IPS-NIHi7 (cell line): ENCODE results near the gene PEMT.
A peak's percentile ranks its signal among the peaks of the same experiment; 100 is the strongest.
"Not testable (repeated sequence)": the region's sequence is repeated elsewhere in the genome, so short reads cannot be mapped to it uniquely, and the experiment has no call there.

ENCODE experiments used
- DNase-seq: peaks from one replicate; pipeline ENCODE4 v3.0.0; 2012; ENCODE audit warnings: mixed read lengths; ENCODE audit errors: extremely low spot score

PEMT gene

DNA sequence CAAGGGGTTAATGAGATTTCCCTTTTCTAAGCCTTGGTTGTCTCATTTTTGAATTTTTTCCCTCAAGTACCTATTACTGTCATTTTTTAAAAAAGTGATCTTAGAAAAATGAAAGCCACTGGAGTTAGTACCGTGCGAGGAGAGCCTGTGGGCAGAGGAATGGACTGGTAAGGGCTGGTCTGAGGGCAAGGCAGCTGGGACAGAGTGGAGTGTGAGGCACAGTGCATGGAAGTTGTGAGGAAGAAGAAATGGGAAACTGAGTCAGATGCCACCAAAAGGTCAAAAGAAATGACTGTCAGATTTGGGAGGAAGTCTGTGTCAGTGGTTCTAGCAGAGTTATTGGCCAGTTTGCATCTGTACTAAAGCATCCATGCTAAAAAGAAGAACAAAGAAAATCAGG, 103.5 kb downstream of the PEMT start:
- no peak for DNase-seq

DNA sequence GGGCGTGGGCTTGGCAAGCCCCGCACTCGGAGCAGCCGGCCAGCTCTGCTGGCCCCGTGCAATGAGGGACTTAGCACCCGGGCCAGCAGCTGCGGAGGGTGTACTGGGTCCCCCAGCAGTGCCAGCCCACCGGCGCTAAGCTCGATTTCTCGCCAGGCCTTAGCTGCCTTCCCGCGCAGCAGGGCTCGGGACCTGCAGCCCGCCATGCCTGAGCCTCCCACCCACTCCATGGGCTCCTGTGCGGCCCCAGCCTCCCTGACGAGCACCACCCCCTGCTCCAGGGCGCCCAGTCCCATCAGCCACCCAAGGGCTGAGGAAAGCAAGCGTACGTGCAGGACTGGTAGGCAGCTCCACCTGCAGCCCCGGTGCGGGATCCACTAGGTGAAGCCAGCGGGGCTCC, 105.1 kb downstream of the PEMT start:
- not testable (repeated sequence) for DNase-seq

DNA sequence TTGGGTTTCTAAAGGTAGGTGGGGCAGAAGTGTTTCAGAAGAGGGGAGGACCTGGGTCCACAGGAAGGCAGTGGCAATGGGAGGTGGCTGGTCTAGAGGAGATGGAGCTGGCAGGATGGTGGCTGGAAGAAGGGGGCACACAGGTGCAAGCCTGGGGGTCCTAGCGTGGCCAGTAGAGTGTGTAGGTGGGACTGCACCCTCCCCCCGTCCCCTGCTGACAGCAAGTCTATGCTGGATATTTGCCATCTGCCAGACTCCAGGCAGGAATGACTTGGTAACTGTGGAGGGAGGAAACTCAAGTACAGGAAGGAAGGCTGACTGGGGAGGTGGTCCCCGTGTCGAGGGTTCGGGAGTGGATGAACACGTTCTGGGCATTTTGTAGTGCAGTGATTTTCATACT, 106.1 kb downstream of the PEMT start:
- no peak for DNase-seq

DNA sequence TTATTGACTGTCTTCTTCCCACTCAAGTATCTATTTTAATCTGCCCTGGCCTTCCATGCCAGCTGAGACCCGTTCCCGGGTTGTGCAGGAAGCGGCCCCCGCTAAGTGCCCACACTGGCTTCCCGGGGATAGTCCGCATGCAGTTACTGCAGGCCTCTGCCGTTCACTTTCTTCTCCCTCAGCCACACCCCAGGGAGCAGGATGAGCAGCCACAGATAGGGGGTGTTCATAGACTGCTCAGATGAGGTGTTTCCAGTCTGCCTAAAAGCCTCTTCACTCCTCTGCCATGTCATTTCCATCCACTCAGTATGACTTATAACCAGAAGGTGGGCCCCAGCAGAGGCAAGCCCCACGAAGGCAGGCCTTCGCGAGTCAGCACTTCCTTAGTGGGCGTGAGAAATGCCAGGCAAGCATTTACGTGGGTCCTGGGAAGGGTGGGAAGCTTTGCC, 107.0 kb downstream of the PEMT start:
- no peak for DNase-seq

DNA sequence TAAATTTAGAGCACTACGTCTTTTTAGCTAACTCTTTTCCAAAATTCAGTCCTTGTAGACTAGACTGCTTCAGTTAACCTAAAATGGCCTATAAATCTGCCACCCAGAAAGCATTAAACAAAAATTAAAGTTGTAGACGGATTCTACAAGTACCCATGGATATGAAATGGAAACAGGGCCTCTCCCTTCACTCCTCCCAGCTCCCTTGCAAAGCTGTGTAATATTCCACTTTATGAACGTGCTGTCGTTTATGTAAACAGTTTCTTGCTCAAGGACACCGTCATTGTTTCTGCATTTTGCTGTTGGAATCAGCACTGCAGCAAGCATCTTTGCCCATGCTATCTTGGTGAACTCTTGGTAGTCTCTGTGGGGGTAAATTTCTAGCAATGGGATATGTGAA, 109.6 kb downstream of the PEMT start:
- DNase-seq = no peak

DNA sequence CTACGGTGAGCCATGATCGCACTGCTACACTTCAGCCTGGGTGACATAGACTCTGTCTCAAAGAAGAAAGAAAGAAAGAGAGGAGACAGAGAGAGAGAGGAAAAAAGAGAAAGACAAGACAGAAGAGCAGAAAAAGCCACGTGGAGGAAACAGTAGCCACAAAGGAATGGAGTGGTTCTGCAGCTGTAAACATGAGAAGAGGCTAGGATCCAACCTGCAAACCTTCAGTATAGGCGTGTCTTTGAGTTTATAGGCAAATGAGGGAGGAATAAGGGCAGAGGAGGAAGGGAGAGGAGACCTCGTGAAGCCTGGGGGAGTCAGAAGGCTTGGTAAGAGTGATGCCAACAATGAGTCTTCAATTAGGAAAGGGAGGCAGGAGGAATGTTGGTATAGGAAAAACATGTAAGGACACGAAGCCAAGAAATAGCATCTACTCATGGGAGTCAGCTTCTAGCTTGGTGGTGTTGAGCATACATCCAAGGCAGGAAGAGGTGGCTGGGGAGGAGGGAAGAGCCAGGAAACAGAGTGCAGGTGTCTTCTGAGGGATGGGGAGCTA, 110.8 kb downstream of the PEMT start:
- no peak for DNase-seq

DNA sequence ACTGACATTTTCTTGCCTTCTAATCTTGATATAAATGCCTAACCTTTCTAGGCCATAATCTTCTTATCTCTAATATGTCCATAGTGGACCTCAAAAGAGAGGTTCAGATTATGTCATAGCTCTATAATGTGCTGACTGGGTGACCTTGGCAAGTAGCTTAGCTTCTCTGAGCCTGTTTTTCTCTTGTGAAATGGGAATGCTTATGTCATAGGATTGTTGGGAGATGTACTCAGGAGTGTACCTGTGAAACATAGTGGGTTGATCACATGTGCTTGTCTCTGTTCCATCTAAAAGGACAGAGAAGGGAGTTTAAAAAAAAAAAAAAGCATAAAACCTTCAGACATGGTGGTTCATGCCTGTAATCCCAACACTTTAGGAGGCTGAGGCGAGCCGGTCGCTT, 112.3 kb downstream of the PEMT start:
- no peak for DNase-seq

DNA sequence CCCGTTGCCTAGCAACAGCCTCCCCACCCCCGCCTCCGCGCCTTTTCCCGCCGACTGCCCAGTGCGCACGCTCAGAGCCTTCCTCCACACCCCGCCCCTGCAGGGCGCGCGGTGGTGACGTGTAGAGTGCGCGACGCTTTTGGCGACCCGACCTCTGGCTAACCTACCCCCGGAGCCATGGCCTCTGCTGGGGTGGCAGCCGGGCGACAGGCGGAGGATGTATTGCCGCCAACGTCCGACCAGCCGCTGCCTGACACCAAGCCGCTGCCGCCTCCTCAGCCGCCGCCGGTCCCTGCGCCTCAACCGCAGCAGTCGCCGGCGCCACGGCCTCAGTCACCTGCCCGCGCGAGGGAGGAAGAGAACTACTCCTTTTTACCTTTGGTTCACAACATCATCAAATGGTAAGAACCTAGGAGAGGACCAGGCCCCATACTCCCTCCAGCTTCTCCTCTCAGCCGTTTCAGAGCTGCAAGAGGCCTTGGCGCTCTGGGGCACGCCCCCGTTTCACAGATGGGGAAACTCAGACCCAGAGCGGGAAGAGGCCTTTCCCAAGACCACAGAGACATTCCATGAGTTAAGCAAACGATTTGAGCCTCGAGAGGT, 114.5 kb downstream of the PEMT start, which contains the start of gene MED9:
Gene MED9 (plus strand): TSS at position 136 of the 603 bp plus-strand sequence. CDS start 42 bp downstream, at position 178.
- DNase-seq = peak; percentile 99

DNA sequence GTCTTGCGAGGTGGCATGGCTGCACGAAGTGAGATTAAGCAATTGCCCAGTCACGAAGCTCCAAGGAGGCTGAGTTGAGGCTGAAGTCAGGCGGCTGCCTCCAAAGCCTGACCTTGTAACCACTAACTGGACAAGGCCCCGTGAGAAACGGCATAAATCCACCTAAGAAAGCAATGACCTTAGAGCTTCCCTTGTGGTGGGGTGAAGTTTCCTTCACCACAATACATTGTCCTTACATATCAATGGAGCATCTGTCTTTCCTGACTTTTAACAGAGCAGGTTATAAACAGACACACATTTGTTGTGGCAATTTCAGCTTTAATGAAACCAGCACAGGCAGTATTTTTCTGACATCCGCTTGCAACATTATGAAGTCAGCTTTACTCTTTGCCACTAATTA, 117.2 kb downstream of the PEMT start:
- no peak for DNase-seq

DNA sequence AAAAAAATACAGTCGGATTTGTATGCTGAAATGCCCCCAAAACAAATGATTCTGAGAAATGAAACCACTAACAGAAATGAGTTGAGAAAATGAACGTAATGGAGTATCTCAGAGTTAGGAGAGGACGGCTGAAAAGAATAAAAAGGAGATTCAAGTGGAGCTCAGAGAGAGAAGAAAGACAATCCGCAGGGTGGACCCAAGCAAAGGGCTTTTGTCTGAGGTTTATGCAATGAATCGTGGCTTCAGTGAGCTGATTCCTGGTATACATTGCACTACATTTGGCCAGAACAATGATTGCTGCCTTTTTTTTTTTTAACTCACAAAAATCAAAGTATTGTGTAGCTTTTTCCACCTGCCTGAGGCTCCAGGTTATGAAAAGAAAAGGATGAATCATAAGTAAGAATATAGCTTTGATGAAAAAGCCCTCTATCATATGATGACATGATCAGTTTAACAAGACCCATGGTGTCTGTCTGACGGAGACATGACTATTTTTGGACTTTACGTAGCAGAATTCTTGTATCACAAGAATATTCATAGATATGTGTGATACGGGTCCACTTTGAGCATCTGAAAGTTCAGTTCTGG, 119.1 kb downstream of the PEMT start:
- DNase-seq = no peak

DNA sequence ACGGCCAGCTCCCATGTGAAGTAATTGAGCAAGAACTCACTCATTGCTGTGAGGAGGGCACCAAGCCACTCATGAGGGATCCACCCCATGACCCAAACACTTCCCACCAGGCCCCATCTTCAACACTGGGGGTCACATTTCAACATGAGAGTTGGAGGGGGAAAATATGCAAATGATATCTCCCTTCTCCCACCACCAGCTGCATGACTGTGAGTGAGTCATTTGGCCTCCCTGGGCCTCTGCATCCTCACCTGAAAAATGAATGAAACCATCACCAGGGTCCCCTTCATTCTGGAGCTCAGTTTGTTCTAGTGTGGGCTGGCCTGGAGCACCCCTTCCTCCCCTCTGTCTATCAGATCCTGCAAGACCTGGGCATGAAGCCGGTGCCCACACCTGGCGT, 121.5 kb downstream of the PEMT start:
- no peak for DNase-seq

DNA sequence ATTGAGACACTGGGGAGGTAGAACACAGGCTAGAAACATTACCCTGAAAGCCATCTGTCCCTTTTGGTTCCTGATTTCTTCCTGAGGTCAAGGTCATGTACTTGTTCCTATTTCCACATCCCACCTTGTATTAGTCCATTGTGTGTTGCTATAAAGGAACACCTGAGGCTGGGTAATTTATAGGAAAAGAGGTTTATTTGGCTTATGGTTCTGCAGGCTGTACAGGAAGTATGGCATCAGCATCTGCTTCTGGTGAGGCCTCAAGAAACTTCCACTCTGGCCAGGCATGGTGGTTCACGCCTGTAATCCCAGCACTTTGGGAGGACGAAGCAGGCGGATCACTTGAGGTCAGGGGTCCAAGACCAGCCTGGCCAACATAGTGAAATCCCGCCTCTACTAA, 122.2 kb downstream of the PEMT start:
- no peak for DNase-seq

DNA sequence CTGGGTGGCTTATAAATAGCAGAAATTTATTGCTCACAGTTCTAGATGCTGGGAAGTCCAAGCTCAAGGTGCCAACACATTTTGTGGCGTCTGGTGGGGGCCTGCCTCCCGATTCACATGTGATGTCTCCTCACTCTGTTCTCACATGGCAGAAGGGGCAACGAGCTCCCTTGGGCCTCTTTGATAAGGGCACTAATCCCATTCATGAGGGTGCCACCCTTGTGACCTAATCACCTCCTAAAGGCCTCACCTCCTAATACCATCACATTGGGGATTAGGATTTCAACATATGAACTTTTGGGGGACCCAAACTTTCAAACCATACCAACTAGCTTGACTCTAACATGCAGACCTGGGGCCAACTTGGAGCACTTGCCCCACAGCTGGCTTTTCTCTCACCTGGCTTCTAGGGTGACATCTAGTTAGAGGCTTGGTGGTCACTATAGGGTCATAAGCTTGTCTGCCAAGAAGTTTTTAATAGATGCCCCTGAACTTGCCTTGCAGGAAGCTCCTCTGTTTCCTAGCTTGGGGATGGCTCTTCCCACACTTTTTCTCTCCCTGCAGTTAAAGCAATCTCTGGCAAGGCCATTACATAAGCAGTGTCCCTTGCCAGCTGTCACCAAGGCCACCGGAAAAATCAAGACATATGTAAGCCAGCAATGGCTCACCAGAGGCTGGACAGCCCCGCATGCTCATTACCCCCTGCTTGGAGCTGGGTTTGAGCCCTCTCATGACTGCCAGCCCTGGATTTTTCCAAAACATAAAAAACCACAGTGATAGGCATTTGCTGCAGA, 123.1 kb downstream of the PEMT start:
- DNase-seq = no peak

DNA sequence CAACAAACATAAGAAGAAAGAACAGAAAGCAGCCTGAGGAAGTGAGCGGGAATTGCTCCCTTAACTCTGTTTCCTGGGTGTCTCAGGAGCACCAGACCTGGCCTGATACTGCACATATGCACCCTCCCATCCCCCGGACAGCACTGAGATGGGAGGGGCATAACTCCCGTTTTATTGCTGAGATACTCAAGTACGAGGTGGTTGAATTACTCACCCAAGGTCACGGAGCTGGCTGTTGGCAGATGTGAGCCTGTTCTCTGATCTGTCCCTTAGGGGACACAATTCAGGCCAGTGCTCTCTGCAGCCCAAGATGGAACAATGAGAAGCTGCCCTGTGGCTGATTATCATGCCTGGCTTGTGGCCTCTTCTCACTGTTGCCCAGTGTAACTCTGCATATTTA, 123.8 kb downstream of the PEMT start:
- DNase-seq = no peak

DNA sequence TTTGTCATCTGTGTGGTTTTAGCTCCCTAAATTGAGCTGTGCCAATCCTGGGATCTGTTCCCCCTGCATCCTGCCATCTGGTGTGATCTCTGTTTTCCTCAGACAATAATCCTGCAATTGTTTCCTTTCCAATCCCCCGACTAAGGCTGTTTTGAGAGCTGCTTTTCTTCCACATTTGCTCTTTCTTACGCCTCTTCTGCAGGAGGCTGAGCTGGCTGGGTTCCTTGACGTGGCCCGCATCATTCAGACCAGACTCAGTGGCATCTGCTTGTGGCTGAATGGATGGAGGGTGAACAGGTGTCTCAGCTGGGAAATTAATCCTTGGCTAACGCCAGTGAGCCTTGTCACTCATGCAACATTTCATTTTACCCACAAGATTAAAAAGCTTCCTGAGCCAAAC, 124.5 kb downstream of the PEMT start:
- no peak for DNase-seq

DNA sequence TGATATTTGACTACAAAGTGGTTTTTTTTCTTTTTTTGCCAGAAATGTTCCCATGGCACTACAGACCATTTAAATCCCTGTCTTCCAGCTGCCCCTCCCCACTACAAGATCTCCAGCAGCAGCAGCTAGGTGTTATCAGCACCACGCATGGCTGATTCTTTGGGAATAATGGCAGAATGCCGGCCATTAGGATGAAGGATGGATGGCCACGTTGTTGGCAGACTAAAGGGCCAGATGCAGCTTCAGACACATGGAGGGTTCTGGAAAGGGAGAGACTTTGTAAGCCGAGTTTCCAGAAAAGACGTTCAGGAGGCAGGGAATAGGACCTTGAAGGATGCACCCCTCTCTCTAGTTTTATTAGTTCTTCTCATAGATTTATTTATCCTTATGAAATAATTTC, 125.0 kb downstream of the PEMT start:
- no peak for DNase-seq

DNA sequence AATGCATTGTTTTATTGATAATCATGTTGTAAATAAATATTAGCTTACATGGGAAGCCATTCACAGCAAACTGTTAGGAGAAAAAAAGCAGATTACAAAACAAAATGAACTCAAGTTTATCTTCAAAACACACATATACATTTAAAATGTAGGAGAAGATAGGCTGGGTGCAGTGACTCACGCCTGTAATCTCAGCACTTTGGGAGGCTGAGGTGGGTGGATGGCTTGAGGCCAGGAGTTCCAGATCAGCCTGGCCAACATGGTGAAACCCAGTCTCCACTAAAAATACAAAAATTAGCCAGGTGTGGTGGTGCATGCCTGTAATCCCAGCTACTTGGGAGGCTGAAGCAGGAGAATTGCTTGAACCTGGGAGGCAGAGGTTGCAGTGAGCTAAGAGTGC, 125.6 kb downstream of the PEMT start:
- DNase-seq = not testable (repeated sequence)

DNA sequence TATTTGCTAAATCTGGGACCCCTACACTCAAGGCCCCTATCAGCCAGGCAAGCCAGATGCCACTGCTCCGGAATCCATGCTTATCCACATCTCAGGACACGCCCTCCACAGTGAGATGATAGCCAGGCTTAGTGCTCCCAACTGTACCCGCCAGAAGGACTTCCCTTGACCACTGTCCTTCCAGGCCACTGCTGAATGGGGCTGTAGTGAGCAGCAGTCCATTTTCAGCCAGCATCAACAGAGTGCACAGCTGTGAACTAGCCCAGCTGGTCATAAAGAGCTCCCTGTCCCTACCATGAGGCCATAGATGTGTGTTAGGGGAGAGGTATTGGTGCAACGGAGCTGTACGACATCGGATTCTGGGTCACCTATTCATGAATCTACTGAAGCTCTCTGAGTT, 127.7 kb downstream of the PEMT start:
- no peak for DNase-seq

DNA sequence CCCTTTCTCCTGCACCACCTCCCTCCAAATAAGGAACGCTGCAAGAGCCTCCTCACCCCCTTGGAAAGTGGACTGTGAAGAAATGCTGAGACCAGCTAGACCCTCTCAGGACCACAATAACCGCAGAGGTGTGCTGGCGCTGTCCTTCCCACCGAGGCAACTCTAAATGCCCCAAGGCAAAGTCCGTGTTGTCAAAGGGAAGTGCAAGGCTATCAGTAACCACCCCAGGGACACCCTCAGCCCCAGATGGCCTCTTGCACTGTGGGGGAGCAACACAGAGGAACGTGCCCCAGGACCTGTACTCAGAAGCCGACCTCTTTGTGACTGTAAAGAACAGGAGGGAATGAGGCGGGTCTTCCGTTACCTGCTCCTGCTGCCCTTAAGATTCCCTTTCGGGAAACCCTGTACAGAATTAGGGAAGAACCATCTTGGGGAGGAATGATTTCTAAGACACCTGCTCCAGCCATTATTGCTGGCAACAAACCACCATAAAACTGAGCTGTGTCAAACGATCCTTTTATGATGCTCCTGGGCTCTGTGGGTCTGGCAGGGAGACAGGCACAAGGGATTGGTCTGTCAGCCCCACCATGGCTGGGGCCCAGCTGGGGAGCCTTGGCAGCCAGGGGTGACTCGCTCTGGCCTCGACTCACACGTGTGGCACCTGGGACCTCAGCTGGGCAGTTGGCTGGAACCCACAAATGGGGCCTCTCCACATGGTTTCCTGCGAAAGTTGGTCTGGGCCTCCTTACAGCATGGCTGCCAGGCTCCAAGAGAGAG, 129.3 kb downstream of the PEMT start:
- DNase-seq = no peak

DNA sequence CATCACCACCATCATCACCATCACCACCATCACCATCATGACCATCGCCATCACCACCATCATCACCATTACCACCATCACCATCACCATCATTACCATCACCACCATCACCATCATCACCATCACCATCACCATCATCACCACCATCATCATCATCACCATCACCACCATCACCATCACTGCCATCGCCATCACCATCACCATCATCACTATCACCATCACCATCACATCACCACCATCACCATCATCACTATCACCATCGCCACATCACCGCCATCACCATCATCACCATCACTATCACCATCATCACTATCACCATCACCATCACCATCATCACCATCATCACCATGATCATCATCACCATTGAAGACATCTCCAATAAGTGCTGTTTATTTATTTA, 131.5 kb downstream of the PEMT start:
- no peak for DNase-seq

DNA sequence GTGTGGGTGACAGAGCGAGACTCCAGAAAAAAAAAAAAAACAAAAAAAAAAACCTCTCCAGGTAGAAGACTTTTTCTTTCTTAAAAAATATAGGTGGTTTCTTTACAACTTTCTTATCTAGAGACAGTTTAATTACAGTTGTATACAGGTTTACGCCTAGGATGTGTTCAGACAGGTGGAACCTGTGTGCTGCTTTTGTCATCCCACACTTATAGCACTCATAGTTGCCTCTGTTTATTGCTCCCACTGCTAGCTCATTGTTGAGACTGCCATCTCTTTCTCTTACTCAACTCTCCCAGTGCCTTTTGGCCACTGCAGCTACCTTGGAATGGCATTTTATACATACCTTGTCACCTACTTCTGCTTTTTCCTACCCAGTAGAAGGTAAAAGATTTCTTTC, 133.8 kb downstream of the PEMT start:
- DNase-seq = no peak

DNA sequence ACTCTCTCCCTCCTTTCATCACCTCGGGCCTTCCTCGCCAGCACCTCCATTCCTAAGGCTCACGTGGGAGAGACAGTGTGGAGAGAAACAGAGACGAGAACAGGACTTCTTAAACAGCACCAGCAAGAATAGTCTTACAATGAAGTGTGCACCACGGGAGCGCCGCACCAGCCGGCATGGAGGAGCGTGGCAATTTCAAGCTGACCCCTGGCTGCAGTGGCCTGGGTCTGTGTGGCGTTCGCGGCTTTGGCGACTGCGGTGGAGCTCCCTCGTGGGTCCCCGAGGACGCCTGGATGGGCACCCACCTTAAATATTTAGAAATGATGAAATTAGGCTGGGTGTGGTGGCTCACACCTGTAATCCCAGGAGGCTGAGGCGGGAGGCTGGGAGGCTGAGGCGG, 135.3 kb downstream of the PEMT start:
- no peak for DNase-seq
